Jurkat, Clone E6-1 (cell line): ENCODE data around the gene DDX1.

Source experiments
- DNase-seq: peaks from one replicate; pipeline ENCODE4 v3.0.0-alpha.2; 2011; ENCODE audit warnings: low read depth, low spot score
- H3K4me3 ChIP-seq: 2 replicates; pipeline ENCODE4 v1.5.1; 2011; ENCODE audit warnings: mild to moderate bottlenecking, low read length, control low read depth, moderate library complexity

Gene DDX1

GRCh38 chr2:15653806-15654726 is 62.4 kb downstream of the DDX1 start:
- H3K4me3 ChIP-seq = no peak overlapping the region
- DNase-seq = no peak

- DNase-seq = no peak
- H3K4me3 ChIP-seq = no peak overlapping the region
These were observed 63.0 kb downstream of the DDX1 start for GRCh38 chr2:15654727-15655073.

- no peak for DNase-seq
- no peak overlapping the region for H3K4me3 ChIP-seq
These were observed 63.6 kb downstream of the DDX1 start for GRCh38 chr2:15655123-15655887.

- DNase-seq = no peak
- H3K4me3 ChIP-seq = no peak overlapping the region
These were observed 64.4 kb downstream of the DDX1 start for GRCh38 chr2:15656090-15656489.

- DNase-seq = no peak
- no peak overlapping the region for H3K4me3 ChIP-seq
These were observed 66.1 kb downstream of the DDX1 start for GRCh38 chr2:15657759-15658158.

GRCh38 chr2:15658911-15659310 is 67.2 kb downstream of the DDX1 start:
- no peak for DNase-seq
- no peak overlapping the region for H3K4me3 ChIP-seq

- no peak overlapping the region for H3K4me3 ChIP-seq
- DNase-seq = no peak
These were observed 69.0 kb downstream of the DDX1 start for GRCh38 chr2:15660491-15661294.

GRCh38 chr2:15661295-15661569 is 69.6 kb downstream of the DDX1 start:
- no peak for DNase-seq
- no peak overlapping the region for H3K4me3 ChIP-seq

GRCh38 chr2:15662026-15662425 is 70.4 kb downstream of the DDX1 start:
- no peak for DNase-seq
- H3K4me3 ChIP-seq = no peak overlapping the region

GRCh38 chr2:15662579-15662978 is 70.9 kb downstream of the DDX1 start:
- no peak for DNase-seq
- no peak overlapping the region for H3K4me3 ChIP-seq

GRCh38 chr2:15663802-15664201 is 72.1 kb downstream of the DDX1 start:
- no peak overlapping the region for H3K4me3 ChIP-seq
- DNase-seq = no peak

- H3K4me3 ChIP-seq = no peak overlapping the region
- DNase-seq = no peak
These were observed 72.8 kb downstream of the DDX1 start for GRCh38 chr2:15664273-15665066.

- DNase-seq = no peak
- no peak overlapping the region for H3K4me3 ChIP-seq
These were observed 73.6 kb downstream of the DDX1 start for GRCh38 chr2:15665067-15665942.

- no peak overlapping the region for H3K4me3 ChIP-seq
- DNase-seq = no peak
These were observed 74.3 kb downstream of the DDX1 start for GRCh38 chr2:15665943-15666460.

GRCh38 chr2:15666861-15667808 is 75.5 kb downstream of the DDX1 start:
- H3K4me3 ChIP-seq = no peak overlapping the region
- no peak for DNase-seq

GRCh38 chr2:15667809-15668556 is 76.3 kb downstream of the DDX1 start:
- DNase-seq = no peak
- no peak overlapping the region for H3K4me3 ChIP-seq
